Activated CD4-positive, alpha-beta T cell treated with anti-CD3 and anti-CD28 coated beads for 36 hours (primary cell): Measurements from ENCODE around the gene ENO2. TPM values are rescaled to one million over a fixed set of nuclear protein-coding genes. Genes with fewer than 3 reads are reported as not detected.

Experiments
- ATAC-seq: fragments of 200-7000 bp; cut with Tn5 transposase; one replicate; pipeline ENCODE4 v1.10.0; 2021; ENCODE audit warnings: mild to moderate bottlenecking, moderate library complexity
- CTCF ChIA-PET: fragments of 350-600 bp; sonication (Branson Sonifier 250); formaldehyde crosslinking; loops from one replicate; lab custom pipeline; 2021; ENCODE audit warnings: antibody characterized with exemption; lab: Charles Lee
- POLR2A ChIA-PET: fragments of 350-600 bp; sonication (Branson Sonifier 250); formaldehyde crosslinking; loops from one replicate; lab custom pipeline; 2021; ENCODE audit warnings: antibody characterized with exemption, inconsistent platforms; lab: Charles Lee
- DNase-seq: peaks from one replicate; pipeline ENCODE4 v3.0.0-alpha.2; 2020
- H3K27ac Mint-ChIP-seq: one replicate; pipeline ENCODE4 v1.8.0; 2021; ENCODE audit warnings: mixed read lengths
- H3K27me3 Mint-ChIP-seq: one replicate; pipeline ENCODE4 v1.8.0; 2021; ENCODE audit warnings: mixed read lengths
- H3K36me3 Mint-ChIP-seq: one replicate; pipeline ENCODE4 v1.8.0; 2021; ENCODE audit warnings: low read depth, mixed read lengths
- H3K4me1 Mint-ChIP-seq: one replicate; pipeline ENCODE4 v1.8.0; 2021; ENCODE audit warnings: mixed read lengths
- H3K4me3 Mint-ChIP-seq: one replicate; pipeline ENCODE4 v1.8.0; 2021; ENCODE audit warnings: mild to moderate bottlenecking, moderate library complexity, mixed read lengths
- H3K9me3 Mint-ChIP-seq: one replicate; pipeline ENCODE4 v1.8.0; 2021; ENCODE audit warnings: low read depth, mixed read lengths
- intact Hi-C, 2 experiments: fragments of 100-400 bp; cut with DNase I in 1 of 2; cut with micrococcal nuclease in 1 of 2; formaldehyde crosslinking; loops; one replicate each; pipeline versions ENCODE4 v1.14.2 to v1.15.1; 2022 to 2024; cut with DNase I, micrococcal nuclease
- total RNA-seq, 2 experiments: library from RNA; stranded (reverse); gene quantifications; one replicate each; pipeline ENCODE4 v1.2.3, GENCODE V29; 2021

The ENO2 gene
- total RNA-seq, 2 experiments from 2014 or later, result 301 to 317 TPM

DNA sequence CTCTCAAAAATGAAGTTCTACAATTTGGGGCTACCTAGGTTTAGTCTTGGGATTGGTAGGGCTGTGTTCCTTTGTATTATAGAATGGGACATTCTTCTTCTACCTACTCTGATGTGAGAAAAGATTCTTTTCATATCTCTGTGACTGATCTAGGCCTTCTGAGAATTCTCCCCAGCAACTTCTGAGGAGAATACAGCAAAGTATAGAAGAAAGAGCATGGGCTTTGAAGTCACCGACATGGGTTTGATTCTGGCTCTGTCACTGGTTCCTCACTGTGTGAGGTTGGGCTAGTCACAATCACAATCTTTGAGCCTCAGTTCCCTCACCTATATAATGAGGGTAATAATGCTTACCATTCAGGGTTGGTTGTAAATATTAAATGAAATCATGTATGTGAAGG is 18.4 kb downstream of the ENO2 start:
- no peak for ATAC-seq

DNA sequence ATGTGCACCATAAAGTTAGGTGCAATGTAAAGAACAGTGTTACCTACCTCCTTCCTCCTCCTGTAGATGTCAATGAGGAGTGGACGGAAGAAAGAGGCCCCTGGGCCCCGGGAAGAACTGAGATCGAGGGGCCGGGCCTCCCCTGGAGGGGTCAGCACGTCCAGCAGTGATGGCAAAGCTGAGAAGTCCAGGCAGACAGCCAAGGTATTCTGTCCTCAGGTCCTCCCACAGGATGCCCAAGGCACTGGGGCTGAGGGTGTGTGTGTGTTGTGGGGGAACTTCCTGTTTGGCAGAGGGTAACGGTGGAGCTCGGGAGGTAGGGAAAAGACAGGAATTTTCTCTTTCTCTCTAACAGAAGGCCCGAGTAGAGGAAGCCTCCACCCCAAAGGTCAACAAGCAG is 19.7 kb downstream of the ENO2 start:
- Mint-ChIP-seq H3K4me3 (no peak overlapping the region), H3K36me3 (peaks cover 43% of the 10 kb centered on the region), H3K4me1 (peaks cover 68% of the 10 kb centered on the region), H3K27me3 (no peaks in the 10 kb centered on the region), H3K27ac (peak overlapping the region; percentile 71), H3K9me3 (no peaks in the 10 kb centered on the region)
- no peak for ATAC-seq
- DNase-seq, result no peak
- POLR2A ChIA-PET, result no interaction called here
- intact Hi-C loops, result no loop called here
- CTCF ChIA-PET, result interaction anchor here (0.7 to 2.7 kb wide), 5 partner anchors 9 to 1026 kb away, joined by 3 to 11 read pairs (median 4); partner anchors contain the start of gene SPSB2

More for the DNA sequence above, 18.4 kb downstream of the ENO2 start:
- no peak for DNase-seq
- no peaks in the 10 kb centered on the region for H3K9me3 Mint-ChIP-seq
- intact Hi-C loops, result no loop called here
- CTCF ChIA-PET, result interaction anchor here (0.6 to 2.7 kb wide), 5 partner anchors 8 to 181 kb away, joined by 3 to 11 read pairs (median 3); no protein-coding TSS in a partner anchor
- H3K4me1 Mint-ChIP-seq, result peaks cover 71% of the 10 kb centered on the region
- H3K27ac Mint-ChIP-seq, result peak overlapping the region; percentile 65
- H3K36me3 Mint-ChIP-seq, result peaks cover 46% of the 10 kb centered on the region
- POLR2A ChIA-PET, result no interaction called here
- H3K4me3 Mint-ChIP-seq, result no peak overlapping the region
- no peaks in the 10 kb centered on the region for H3K27me3 Mint-ChIP-seq

DNA sequence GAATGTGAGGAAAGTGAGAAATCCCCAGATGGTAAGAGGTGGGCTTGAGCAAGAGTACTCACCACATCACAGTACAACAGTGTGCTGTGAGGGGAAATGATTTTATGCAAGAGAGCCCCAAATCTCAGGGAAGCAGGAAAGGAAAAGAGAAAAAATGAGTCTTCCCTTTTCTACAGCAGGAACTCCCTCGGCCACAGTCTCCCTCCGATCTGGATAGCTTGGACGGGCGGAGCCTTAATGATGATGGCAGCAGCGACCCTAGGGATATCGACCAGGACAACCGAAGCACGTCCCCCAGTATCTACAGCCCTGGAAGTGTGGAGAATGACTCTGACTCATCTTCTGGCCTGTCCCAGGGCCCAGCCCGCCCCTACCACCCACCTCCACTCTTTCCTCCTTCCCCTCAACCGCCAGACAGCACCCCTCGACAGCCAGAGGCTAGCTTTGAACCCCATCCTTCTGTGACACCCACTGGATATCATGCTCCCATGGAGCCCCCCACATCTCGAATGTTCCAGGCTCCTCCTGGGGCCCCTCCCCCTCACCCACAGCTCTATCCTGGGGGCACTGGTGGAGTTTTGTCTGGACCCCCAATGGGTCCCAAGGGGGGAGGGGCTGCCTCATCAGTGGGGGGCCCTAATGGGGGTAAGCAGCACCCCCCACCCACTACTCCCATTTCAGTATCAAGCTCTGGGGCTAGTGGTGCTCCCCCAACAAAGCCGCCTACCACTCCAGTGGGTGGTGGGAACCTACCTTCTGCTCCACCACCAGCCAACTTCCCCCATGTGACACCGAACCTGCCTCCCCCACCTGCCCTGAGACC is 21.2 kb downstream of the ENO2 start:
- Mint-ChIP-seq H3K9me3 (no peaks in the 10 kb centered on the region), H3K27me3 (no peaks in the 10 kb centered on the region), H3K4me3 (peak overlapping the region; percentile 83), H3K36me3 (peaks cover 44% of the 10 kb centered on the region), H3K27ac (peak overlapping the region; percentile 96), H3K4me1 (peaks cover 59% of the 10 kb centered on the region)
- ChIA-PET CTCF (interaction anchor here (1.3 to 5.1 kb wide), 5 partner anchors 9 to 23 kb away, joined by 3 to 59 read pairs (median 4); partner anchors contain the start of gene ATN1), POLR2A (interaction anchor here (0.5 to 2.6 kb wide), 4 partner anchors 23 to 144 kb away, joined by 3 to 11 read pairs (median 4); partner anchors contain the start of genes CDCA3, LPCAT3 and USP5)
- DNase-seq (no peak), ATAC-seq (no peak)
- intact Hi-C loops, result loop anchor here (2.0 to 5.0 kb wide), 3 partner anchors 31 to 83 kb away; partner anchors contain the start of genes CDCA3 (in 1 of the 2), LRRC23 (in 1 of the 2), SPSB2 (in 1 of the 2) and USP5 (in 1 of the 2)

DNA sequence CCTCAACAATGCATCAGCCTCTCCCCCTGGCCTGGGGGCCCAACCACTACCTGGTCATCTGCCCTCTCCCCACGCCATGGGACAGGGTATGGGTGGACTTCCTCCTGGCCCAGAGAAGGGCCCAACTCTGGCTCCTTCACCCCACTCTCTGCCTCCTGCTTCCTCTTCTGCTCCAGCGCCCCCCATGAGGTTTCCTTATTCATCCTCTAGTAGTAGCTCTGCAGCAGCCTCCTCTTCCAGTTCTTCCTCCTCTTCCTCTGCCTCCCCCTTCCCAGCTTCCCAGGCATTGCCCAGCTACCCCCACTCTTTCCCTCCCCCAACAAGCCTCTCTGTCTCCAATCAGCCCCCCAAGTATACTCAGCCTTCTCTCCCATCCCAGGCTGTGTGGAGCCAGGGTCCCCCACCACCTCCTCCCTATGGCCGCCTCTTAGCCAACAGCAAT is 21.8 kb downstream of the ENO2 start:
- ATAC-seq (no peak), DNase-seq (no peak)
- intact Hi-C loops, result loop anchor here (2.0 to 5.0 kb wide), 3 partner anchors 31 to 84 kb away; partner anchors contain the start of genes CDCA3 (in 1 of the 2), LRRC23 (in 1 of the 2), SPSB2 (in 1 of the 2) and USP5 (in 1 of the 2)
- Mint-ChIP-seq H3K9me3 (no peaks in the 10 kb centered on the region), H3K27ac (peak overlapping the region; percentile 96), H3K4me1 (peaks cover 53% of the 10 kb centered on the region), H3K27me3 (no peaks in the 10 kb centered on the region), H3K4me3 (peak overlapping the region; percentile 83), H3K36me3 (peaks cover 46% of the 10 kb centered on the region)
- ChIA-PET CTCF (interaction anchor here (1.3 to 5.1 kb wide), 4 partner anchors 9 to 28 kb away, joined by 3 to 59 read pairs (median 8); partner anchors contain the start of gene ATN1), POLR2A (interaction anchor here (0.5 to 2.6 kb wide), 6 partner anchors 9 to 144 kb away, joined by 3 to 11 read pairs (median 4); partner anchors contain the start of genes CDCA3, LPCAT3 and USP5)

DNA sequence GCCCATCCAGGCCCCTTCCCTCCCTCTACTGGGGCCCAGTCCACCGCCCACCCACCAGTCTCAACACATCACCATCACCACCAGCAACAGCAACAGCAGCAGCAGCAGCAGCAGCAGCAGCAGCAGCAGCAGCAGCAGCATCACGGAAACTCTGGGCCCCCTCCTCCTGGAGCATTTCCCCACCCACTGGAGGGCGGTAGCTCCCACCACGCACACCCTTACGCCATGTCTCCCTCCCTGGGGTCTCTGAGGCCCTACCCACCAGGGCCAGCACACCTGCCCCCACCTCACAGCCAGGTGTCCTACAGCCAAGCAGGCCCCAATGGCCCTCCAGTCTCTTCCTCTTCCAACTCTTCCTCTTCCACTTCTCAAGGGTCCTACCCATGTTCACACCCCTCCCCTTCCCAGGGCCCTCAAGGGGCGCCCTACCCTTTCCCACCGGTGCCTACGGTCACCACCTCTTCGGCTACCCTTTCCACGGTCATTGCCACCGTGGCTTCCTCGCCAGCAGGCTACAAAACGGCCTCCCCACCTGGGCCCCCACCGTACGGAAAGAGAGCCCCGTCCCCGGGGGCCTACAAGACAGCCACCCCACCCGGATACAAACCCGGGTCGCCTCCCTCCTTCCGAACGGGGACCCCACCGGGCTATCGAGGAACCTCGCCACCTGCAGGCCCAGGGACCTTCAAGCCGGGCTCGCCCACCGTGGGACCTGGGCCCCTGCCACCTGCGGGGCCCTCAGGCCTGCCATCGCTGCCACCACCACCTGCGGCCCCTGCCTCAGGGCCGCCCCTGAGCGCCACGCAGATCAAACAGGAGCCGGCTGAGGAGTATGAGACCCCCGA is 22.5 kb downstream of the ENO2 start:
- H3K9me3 Mint-ChIP-seq, result no peaks in the 10 kb centered on the region
- CTCF ChIA-PET, result interaction anchor here (0.6 to 5.1 kb wide), 12 partner anchors 9 to 574 kb away, joined by 3 to 59 read pairs (median 4); partner anchors contain the start of genes ATN1, CDCA3, SPSB2 and USP5
- intact Hi-C loops, result loop anchor here (1.0 to 5.0 kb wide), 4 partner anchors 9 to 85 kb away; partner anchors contain the start of genes CDCA3 (in 1 of the 2), LRRC23 (in 1 of the 2), SPSB2 (in 1 of the 2) and USP5 (in 1 of the 2)
- POLR2A ChIA-PET, result interaction anchor here (0.7 to 2.6 kb wide), 6 partner anchors 9 to 85 kb away, joined by 3 to 11 read pairs (median 4); partner anchors contain the start of genes CDCA3, SPSB2 and USP5
- peak; percentile 85 for DNase-seq
- H3K27me3 Mint-ChIP-seq, result no peaks in the 10 kb centered on the region
- peak overlapping the region; percentile 96 for H3K27ac Mint-ChIP-seq
- peak overlapping the region; percentile 83 for H3K4me3 Mint-ChIP-seq
- H3K4me1 Mint-ChIP-seq, result peaks cover 53% of the 10 kb centered on the region
- ATAC-seq, result peak; percentile 33
- H3K36me3 Mint-ChIP-seq, result peaks cover 46% of the 10 kb centered on the region

DNA sequence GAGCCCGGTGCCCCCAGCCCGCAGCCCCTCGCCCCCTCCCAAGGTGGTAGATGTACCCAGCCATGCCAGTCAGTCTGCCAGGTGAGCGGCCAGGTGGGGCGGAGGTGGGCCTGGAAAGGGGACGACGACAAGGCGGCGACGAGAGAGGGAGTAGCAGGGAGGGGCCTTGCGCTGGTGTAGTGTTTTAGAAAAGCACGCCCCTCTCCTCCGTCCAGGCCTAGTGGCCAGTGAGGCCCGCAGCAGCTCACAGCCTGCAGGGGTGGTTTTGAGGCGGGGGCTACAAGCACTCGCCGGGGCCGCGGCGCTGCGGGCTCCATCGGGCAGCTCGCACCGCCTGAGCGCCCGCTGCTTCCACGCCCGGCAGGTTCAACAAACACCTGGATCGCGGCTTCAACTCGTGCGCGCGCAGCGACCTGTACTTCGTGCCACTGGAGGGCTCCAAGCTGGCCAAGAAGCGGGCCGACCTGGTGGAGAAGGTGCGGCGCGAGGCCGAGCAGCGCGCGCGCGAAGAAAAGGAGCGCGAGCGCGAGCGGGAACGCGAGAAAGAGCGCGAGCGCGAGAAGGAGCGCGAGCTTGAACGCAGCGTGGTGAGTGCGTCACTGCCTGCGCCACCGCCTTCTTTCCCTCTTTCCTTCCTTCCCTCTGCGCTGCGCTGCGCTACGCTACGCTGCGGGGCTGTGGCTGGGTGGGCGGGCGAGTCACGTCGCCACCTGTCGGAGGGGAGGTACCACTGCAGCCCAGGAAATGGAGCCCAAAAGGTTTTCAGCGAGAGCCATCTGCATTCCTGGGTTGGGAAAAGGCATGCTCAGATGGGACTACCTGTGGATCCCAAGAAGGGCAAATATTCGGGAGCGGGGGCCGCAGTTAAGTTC is 23.3 kb downstream of the ENO2 start:
- intact Hi-C loops, result loop anchor here (1.0 to 5.0 kb wide), 11 partner anchors 9 to 248 kb away; partner anchors contain the start of genes USP5 (in 2 of the 2), CDCA3 (in 1 of the 2), EMG1 (in 1 of the 2) and ENO2 (in 1 of the 2)
- ATAC-seq, result peak; percentile 93
- Mint-ChIP-seq H3K4me3 (peak overlapping the region; percentile 83), H3K27me3 (no peaks in the 10 kb centered on the region), H3K4me1 (peaks cover 52% of the 10 kb centered on the region), H3K9me3 (no peaks in the 10 kb centered on the region), H3K27ac (peak overlapping the region; percentile 96), H3K36me3 (peaks cover 41% of the 10 kb centered on the region)
- ChIA-PET POLR2A (interaction anchor here (0.6 to 2.6 kb wide), 8 partner anchors 12 to 86 kb away, joined by 3 to 11 read pairs (median 3); partner anchors contain the start of genes CDCA3, SPSB2, TPI1 and USP5), CTCF (interaction anchor here (0.6 to 5.1 kb wide), 21 partner anchors 8 to 225 kb away, joined by 3 to 59 read pairs (median 4); partner anchors contain the start of genes ATN1, CDCA3, COPS7A and ENO2)
- peak; percentile 97 for DNase-seq

DNA sequence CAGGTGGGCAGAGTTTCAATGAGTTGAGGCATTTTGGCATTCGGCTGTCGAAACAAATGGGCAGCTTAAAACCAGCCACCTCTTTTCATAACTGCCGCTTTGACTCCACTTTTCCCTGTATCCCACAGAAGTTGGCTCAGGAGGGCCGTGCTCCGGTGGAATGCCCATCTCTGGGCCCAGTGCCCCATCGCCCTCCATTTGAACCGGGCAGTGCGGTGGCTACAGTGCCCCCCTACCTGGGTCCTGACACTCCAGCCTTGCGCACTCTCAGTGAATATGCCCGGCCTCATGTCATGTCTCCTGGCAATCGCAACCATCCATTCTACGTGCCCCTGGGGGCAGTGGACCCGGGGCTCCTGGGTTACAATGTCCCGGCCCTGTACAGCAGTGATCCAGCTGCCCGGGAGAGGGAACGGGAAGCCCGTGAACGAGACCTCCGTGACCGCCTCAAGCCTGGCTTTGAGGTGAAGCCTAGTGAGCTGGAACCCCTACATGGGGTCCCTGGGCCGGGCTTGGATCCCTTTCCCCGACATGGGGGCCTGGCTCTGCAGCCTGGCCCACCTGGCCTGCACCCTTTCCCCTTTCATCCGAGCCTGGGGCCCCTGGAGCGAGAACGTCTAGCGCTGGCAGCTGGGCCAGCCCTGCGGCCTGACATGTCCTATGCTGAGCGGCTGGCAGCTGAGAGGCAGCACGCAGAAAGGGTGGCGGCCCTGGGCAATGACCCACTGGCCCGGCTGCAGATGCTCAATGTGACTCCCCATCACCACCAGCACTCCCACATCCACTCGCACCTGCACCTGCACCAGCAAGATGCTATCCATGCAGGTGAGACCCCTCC is 24.2 kb downstream of the ENO2 start:
- H3K27me3 Mint-ChIP-seq, result no peaks in the 10 kb centered on the region
- DNase-seq (no peak), ATAC-seq (no peak)
- H3K27ac Mint-ChIP-seq, result peak overlapping the region; percentile 96
- peaks cover 53% of the 10 kb centered on the region for H3K4me1 Mint-ChIP-seq
- intact Hi-C loops, result loop anchor here (1.0 to 5.0 kb wide), 9 partner anchors 14 to 249 kb away; partner anchors contain the start of genes USP5 (in 2 of the 2), CDCA3 (in 1 of the 2), EMG1 (in 1 of the 2) and ENO2 (in 1 of the 2)
- peak overlapping the region; percentile 83 for H3K4me3 Mint-ChIP-seq
- ChIA-PET POLR2A (interaction anchor here (0.6 to 2.6 kb wide), 8 partner anchors 11 to 87 kb away, joined by 3 to 11 read pairs (median 3); partner anchors contain the start of genes CDCA3, SPSB2, TPI1 and USP5), CTCF (interaction anchor here (1.0 to 5.1 kb wide), 10 partner anchors 12 to 215 kb away, joined by 3 to 59 read pairs (median 4); partner anchors contain the start of genes ATN1, CDCA3, COPS7A and ENO2)
- H3K36me3 Mint-ChIP-seq, result peaks cover 36% of the 10 kb centered on the region
- H3K9me3 Mint-ChIP-seq, result no peaks in the 10 kb centered on the region

DNA sequence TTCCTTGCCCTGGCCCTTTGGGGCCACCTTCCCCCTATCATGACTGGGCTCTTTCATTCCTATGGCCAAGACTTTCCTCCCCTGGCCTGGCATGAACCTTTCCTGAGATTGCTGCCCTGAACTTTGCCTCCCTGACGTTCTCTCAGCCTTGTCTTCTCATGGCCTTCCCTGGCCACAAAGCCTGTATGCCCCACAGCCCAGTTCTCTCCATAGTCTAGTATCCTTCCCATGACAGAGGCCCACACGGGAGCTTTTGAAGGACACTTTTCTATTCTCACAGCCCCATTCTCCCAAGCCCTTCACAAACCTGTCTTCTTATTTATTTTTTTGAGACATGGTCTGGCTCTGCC is 24.8 kb downstream of the ENO2 start:
- ATAC-seq (no peak), DNase-seq (no peak)
- H3K4me3 Mint-ChIP-seq, result peak overlapping the region; percentile 25
- ChIA-PET CTCF (interaction anchor here (0.7 to 5.1 kb wide), 5 partner anchors 10 to 230 kb away, joined by 3 to 59 read pairs (median 5); partner anchors contain the start of gene ATN1), POLR2A (interaction anchor here (0.7 to 1.3 kb wide), 2 partner anchors 14 to 66 kb away, joined by 3 to 4 read pairs; partner anchors contain the start of gene SPSB2)
- H3K27ac Mint-ChIP-seq, result peak overlapping the region; percentile 79
- H3K4me1 Mint-ChIP-seq, result peaks cover 48% of the 10 kb centered on the region
- intact Hi-C loops, result loop anchor here in 1 of 2 experiments (5.0 kb wide), 2 partner anchors 67 to 87 kb away; partner anchors contain the start of genes CDCA3, SPSB2 and USP5
- no peaks in the 10 kb centered on the region for H3K27me3 Mint-ChIP-seq
- no peaks in the 10 kb centered on the region for H3K9me3 Mint-ChIP-seq
- peaks cover 31% of the 10 kb centered on the region for H3K36me3 Mint-ChIP-seq
